CD4-positive, alpha-beta T cell treated with Interleukin-4 for 4 hours (primary cell): ENCODE data around the gene ENKD1.
A peak's percentile ranks its signal among the peaks of the same experiment; 100 is the strongest.
"Not testable (repeated sequence)": the region's sequence is repeated elsewhere in the genome, so short reads cannot be mapped to it uniquely, and the experiment has no call there.

ENCODE experiments used
- DNase-seq: peaks from one replicate; pipeline ENCODE4 v3.0.0-alpha.2; 2020

ENKD1 gene, protein sequence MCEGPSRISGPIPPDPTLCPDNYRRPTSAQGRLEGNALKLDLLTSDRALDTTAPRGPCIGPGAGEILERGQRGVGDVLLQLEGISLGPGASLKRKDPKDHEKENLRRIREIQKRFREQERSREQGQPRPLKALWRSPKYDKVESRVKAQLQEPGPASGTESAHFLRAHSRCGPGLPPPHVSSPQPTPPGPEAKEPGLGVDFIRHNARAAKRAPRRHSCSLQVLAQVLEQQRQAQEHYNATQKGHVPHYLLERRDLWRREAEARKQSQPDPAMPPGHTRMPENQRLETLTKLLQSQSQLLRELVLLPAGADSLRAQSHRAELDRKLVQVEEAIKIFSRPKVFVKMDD

DNA sequence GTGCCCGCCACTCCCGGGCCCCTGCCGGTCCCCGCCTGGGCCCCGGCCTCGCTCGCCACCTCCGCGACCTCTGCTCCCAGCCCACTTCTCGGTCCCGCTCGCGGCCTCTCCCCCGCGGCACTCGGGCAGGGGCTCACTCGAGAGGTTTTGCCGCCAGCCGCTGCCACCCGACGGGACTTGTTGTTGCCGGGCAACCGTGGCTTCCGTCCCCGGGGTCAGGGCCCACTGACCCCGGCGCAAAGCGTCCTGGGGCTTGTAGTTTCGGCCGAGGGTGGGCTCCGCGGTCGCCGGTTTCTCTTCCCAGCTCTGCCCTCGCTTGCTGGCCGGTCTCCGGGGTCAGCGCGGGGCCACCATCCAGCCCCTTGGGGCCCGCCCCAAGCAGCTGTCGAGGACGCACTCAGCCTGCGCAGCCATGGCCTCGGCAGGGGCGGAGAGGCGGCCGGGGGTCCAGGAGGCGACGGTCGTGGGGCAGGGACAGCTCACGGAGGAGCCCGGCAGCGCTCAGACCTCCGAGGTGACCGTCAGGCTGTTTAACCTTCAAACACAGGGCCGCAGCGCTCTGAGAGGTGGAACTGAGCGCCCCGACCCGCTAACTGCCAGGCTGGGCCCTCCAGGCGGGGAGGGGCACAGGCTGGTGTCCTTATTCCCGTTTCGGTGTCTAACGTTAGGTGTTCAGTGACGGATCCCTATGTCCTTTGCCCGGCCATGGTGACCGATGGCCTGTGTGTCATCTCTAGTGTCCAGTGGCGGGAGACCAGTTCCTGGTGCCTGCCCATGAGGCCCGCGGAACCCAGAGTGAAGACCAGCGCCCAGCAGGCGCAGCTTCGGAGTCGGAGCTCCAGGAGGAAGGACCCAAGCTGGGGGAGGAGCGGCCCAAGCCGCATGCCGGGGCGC lies at the start of gene ENKD1, which contains the start of gene C16orf86:
Gene ENKD1, minus strand, starts transcription at position 192 of the 894 bp plus-strand sequence. CDS start 308 bp downstream, outside the sequence.
Gene C16orf86, plus strand, starts transcription at position 256 of the 894 bp plus-strand sequence. Its CDS starts 157 bp downstream, at position 413.
- peak; percentile 81 for DNase-seq

DNA sequence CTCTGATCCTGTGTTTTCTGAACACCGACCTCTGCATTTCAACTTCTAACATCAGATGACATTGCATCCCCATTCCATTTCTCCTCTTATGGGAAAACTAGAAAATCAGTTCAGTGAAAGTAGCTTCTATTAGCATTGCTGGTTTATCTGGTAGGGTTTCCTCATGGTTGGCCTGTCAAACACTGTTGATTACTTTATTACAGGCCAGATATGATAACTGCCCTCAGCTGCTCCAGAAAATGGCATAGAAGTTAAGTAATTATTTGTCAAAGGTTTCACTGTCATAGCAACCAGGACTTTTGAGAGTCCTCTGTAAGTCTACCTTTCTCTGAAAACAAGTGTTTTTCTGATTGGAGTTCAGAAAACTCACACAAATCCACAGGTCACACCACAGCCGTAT lies 49.5 kb upstream of the ENKD1 start:
- no peak for DNase-seq

DNA sequence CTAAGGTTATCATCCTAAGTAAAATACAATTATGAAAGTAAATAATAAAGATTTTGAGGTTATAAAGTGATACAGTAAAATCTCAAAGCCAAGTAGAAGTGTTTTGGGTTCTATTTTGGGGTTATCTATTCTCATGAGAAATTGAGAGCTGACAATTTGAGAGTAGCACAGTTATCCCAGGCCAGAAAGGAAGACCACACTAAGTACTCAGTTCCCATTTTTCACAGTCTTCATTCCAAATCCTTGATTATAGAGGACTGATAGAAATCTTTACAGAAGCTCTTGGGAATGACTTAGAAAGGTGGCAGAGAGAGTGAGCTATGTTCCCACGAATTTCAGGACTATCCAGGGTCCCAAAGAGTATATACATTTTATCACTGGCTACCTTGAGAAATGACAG lies 48.0 kb upstream of the ENKD1 start:
- DNase-seq: no peak

DNA sequence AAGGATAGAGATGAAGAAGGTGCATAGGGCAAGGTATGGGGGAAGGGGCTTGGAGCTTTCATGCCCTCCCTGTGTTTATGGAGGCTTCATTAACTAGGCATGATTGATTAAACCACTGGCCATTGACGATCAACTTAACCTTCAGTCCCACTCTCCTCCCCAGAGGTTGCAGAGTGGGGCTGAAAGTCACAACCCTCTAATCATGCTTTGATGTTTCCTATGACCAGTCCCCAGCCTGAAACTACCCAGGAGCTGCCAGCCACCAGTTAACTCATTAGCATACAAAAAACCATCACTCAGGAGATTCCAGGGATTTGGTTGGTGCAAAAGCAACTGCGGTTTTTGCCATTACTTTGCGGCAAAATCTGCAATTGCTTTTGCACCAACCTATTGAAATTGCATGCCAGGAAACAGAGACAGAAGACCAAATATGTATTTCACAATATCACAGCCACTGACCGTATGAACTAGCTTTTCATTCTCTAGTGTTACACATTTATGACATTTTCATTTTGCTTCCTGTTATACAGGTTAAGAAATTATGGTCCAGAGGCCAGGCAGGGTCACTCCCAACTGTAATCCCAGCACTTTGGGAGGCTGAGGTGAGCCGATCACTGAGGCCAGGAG lies 47.2 kb upstream of the ENKD1 start:
- DNase-seq: no peak

DNA sequence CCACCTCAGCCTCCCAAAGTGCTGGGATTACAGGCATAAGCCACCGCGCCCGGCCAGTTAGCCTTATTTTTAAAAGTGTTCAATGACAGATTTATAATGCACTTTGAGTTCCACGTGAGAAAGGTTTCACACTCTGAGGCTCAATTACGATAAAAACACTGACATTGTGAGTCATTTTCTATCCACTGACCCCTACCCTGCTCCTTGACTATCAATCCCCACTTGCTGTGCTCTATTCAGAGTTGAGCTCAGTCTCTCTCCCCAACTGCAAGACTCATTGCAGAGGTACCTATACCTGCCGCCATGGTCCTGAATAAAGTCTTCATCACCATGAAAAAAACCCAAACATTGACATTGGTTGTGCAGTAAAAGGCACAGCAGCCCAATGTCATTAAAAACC lies 44.1 kb upstream of the ENKD1 start:
- DNase-seq: no peak

DNA sequence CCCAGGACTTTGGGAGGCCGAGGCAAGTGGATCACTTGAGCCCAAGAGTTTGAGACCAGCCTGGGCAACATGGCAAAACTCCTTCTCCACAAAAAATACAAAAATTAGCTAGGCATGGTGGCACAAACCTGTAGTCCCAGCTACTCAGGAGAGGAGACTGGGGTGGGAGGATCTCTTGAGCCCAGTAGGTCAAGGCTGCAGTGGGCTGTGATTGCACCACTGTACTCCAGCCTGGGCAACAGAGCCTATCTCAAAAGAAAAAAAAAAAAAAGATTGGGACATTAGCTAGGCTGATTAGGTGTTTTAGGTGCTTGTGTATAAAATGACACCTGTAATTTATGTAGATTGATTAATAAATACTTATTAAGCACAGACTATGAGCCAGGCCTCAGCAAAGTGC lies 42.5 kb upstream of the ENKD1 start:
- no peak for DNase-seq

DNA sequence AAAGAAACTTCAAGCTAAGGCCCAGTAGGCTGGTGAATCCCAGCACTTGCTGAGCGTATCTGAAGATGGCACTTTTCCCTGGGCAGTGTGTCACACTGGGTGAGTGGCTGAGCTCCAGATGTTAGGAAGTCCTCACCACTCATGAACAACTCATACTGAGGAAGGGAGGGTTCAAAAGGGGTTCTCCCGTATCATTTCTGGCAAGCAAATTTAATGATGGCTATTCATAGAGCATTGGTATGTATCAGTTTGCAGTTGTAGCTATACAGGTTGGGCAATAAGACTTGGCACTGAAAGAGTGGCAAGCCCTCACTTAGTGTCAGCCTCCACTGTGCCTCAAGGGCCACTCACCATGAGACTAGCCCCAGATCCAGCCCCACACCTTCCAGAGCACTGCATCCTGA lies 41.8 kb upstream of the ENKD1 start:
- DNase-seq: no peak

DNA sequence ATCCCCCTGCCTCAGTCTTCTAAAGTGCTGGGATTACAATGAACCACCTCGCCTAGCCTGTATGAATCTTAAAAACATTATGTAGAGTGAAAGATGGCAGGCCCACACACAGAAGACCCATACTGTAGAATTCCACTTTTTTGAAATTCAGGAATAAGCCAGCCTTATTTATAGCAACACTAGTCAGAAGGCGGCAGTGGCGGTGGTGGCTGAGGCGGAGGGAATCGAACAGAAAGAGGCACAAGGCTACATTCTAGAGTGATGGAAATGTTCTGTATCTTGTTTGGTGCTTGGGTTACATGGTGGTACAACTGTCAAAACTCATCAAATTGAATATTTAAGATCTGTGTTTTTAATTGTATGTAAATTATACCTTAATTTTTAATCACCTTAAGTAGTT lies 41.2 kb upstream of the ENKD1 start:
- no peak for DNase-seq

DNA sequence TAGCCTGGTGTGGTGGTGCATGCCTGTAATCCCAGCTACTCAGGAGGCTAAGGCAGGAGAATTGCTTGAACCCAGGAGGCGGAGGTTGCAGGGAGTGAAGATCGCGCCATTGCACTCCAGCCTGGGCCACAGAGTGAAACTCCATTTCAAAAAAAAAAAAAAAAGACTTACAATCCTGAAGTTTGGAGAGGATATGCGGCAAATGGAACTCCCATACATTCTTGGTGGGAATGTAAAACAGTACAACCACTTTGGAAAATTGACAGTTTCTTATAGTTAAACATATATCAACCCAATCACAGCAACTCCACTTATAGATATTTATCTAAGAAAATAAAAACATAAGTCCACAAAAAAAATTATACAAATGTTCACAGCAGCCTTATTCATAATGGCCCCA lies 40.7 kb upstream of the ENKD1 start:
- no peak for DNase-seq

DNA sequence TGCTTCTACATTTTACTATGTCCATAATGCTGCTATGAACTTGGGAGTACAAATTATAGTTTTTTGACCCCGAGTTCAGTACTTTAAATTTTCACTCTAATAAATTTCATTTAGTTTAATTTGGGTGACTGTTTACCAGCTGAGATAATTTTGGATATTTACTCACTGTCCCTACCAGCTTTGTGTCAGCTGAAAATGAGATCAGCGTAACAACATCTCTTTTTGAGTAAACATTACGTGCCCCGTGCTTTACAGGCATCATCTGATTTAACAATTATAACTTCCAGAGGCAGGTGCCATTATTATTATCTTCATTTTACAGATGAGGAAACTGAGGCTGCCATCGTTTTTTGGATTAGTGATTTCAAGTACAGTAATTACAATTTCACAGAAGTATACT lies 37.6 kb upstream of the ENKD1 start:
- no peak for DNase-seq

DNA sequence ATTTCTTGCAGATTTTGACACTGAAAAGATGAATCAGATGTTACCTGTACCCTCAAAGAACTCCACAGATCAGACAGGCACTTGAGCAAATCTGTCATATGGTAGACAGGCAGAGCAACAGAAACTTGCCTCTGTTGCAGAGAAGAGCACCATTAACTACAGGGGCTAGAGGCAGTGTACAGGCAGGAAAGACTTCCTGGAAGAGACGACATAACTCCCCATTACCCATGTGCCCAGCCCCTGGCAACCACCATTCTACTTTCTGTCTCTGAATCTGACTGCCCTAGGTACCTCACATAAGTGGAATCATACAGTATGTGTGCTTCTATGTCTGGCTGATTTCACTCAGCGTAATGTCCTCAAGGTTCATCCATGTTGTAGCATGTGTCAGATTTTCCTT lies 37.1 kb upstream of the ENKD1 start:
- peak; percentile 2 for DNase-seq

DNA sequence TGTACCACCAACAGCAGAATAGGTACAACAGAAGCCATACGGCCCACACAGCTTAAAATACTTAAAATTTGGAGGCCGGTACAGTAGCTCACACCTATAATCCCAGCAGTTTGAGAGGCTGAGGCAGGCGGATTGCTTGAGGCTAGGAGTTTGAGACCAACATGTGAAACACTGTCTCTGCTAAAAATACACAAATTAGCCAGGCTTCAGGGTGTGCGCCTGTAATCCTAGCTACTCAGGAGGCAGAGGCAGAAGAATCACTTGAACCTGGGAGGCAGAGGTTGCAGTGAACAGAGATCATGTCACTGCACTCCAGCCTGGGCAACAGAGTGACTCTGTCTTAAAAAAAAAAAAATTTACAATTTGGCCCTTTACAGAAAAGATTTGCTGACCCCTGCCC lies 35.6 kb upstream of the ENKD1 start:
- no peak for DNase-seq

DNA sequence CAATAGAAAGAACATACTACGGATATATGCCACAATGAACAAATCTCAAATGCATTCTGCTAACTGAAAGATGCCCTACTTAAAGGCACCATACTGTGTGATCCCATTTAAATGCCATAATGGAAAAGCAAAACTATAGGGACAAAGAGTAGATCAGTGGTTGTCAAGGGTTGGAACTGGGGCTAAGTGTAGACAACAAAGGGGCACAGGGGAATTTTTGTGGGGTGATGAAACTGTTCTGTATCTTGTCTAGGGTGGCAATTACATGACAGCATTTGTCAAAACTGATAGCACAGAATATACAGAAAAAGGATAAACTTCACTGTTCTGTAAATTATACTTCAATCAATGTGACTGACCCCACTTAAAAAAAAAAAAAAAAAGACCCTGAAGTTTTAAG lies 34.9 kb upstream of the ENKD1 start:
- no peak for DNase-seq

DNA sequence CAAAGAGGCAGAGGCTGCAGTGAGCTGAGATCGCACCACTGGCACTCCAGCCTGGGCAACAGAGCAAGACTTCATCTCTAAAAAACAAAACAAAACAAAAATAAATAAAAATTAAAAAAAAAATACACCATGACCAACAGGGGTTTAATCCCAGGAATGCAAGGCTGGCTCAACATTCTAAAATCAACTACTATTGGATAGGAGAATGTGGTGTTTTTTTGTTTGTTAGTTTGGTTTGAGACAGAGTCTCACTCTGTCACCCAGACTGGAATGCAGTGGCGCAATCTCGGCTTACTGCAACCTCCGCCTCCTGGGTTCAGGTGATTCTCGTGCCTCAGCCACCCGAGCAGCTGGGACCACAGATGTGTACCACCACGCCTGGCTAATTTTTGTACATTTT lies 32.7 kb upstream of the ENKD1 start:
- DNase-seq: no peak

DNA sequence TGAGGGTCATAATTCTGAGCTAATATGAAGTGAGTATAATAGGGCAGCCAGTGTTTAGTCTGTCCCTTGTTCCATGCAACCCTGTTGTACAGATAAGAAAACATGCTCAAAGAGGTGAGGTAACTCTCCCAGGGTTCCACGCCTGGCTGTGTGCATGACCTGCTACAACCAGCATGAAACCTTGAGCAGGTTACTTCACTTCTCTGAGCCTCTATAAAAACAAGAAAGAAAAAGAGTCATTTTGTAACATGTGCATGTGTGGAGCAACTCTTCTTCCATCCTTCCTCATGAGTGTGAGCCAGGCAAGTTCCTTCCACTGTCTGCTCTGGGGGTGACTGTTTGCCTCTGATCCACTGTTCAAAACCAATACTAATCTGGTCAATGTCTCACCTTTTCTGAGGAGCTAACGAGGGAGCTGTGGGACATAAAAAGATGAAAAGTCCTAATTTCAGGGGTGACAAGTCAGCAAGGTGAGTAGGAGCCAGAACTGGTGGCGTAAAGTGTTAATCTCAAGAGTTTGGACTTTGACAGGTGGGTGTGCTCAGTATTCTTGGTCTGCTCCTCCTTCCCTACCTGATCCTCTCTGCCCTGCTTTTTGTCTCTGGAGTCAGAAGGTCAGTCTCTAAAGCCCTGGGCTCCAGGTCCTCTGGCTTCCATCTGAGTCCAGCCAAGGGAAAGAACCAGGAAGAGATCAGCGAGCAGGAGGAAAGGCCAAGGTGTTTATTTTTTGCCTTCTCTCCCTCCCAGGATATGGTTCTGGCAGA lies 31.1 kb upstream of the ENKD1 start:
- no peak for DNase-seq

DNA sequence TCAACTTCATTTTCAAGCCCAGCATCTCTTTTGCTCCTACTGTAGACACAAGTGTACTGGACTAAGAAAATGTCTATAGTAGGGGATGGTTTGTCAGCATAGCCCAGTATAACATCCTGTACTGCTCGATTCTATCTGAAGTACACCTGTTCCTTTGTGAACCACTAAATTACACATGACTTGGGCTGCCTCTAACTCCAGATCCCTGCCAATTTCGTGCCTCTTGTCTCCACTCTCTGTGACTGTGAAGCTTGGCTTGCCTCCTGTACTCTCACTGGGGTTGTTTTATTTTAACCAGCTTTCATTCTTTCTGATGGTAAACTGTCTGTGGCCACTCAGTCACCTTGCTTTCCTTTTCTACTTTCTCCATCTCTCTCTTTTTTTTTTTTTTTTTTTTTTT lies 28.1 kb upstream of the ENKD1 start:
- DNase-seq: no peak

DNA sequence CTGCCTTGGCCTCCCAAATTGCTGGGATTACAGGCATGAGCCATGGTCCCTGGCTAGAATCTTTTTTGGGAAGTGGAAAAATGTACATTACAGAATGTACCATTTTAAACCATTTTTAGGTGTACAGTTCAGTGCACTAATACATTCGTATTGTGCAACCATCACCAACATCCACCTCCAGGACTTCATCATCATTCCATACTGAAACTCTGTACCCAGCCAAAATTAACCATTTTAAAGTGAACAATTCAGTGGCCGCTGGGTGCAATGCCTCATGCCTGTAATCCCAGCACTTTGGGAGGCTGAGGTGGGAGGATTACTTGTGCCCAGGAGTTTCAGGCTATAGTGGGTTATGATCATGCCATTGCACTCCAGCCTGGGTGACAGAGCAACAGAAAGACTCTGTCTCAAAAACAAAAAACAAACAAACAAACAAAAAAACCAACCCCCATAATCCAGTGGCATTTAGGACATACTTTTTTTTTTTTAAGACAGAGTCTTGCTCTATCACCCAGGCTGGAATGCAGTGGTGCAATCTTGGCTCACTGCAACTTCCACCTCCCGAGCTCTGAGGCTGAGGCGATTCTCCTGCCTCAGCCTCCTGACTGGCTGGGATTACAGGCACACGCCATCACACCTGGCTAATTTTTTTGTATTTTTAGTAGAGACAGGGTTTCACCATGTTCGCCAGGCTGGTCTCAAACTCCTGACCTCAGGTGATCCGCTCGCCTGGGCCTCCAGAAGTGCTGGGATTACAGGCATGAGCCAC lies 27.2 kb upstream of the ENKD1 start:
- not testable (repeated sequence) for DNase-seq

DNA sequence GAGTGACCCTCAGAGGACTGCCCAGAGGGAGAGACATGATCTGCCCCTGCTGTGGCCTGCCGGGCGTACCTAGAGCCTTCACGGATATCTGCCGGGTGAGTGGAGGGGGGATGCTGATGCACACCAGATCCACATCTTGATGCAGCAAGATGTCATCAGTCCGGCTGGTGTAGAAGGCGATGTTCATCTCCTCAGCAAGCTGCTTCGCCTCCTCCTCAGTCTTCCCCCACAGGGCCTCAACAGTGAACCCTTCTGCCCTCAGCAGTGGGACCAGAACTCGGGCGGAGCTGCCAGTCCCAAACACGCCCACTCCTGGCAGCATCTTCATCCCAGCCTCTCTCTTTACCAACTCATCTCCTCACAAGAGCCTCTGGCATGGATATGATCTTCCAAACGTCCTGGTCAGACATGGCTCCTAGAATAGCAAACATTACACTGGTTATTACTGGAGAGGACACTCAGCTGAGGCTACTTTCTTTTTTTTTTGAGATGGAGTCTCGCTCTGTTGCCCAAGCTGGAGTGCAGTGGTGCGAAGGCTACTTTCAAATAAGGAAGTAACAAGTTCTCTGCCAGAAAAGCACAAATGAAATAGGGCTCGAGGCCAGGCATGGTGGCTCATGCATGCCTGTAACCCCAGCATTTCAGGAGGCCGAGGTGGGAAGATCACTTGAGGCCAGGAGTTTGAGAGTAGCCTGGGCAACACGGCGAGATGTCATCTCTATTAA lies 19.0 kb upstream of the ENKD1 start:
- DNase-seq: no peak

DNA sequence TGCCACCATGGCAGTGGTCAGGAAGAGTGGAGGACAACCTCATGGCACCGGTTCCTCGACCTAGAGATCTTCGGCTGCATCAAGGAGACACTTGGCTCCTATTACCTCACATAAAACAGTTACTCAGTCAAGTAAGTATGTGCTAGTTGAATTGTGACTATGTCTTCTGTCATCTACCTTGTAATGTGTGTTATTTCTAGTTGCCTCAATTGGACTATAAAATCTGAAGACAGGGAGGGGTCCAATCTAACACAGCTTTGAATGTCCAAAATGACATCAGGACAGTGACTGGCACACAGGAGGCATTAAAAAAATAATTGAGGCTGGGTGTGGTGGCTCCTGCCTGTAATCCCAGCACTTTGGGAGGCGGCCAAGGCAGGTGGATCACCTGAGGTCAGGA lies 17.2 kb upstream of the ENKD1 start:
- no peak for DNase-seq

DNA sequence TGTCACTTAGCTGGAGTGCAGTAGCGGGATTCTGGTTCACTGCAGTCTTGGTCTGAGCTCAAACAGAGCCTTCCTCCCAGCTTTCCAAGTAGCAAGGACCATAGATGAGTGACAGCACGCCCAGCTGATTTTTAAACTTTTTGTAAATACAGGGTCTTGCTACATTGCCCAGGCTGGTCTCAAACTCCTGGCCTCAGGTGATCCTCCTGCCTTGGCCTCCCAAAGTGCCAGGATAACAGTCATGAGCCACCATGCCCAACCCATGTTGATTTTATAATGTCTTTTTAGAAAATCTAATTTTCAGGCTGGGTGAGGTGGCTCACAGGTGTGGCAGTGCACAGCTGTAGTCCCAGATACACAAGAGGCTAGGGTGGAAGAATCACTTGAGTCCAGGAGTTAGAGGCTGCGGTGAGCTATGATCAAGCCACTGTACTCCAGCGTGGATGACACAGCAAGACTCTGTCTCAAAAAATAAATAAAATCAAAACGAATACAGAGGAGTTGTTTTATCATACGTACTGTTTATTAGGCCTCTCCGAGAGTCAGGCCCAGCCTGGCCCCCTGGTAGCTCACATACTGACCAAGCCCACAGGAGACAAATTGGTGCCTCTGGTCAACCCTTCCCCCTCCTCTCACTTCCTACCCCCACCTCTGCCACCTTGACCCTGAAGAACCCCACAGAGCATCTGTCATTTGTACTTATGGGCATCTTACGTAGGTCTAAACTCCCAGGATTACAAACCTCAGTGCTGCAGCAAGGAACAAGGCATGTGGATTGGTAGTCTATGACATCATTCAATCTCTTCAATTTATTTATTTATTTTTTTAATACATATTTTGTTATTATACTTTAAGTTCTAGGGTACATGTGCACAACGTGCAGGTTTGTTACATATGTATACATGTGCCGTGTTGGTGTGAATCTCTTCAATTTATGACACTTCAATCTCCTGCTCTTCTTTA lies 13.7 kb upstream of the ENKD1 start:
- DNase-seq: no peak
